K562 (cell line): ENCODE measurements around the gene SPATA33. TPM values are rescaled to one million over a fixed set of nuclear protein-coding genes. Genes with fewer than 3 reads are reported as not detected.

Experiments used
- CC2D1A ChIP-seq: fragments of 450-650 bp; IDR thresholded peaks from 2 replicates; pipeline ENCODE4 v1.6.1; 2017; ENCODE audit warnings: mild to moderate bottlenecking
- EGR1 ChIP-seq: fragments of 450-650 bp; conservative IDR thresholded peaks from 2 replicates; pipeline ENCODE4 v1.6.1; 2017; ENCODE audit warnings: mild to moderate bottlenecking
- EHMT2 ChIP-seq: fragments of 450-650 bp; IDR thresholded peaks from 2 replicates; pipeline ENCODE4 v1.6.1; 2018; ENCODE audit warnings: antibody characterized with exemption
- HDAC1 ChIP-seq, 2 experiments: fragments of 450-650 bp; IDR thresholded peaks; 2 replicates each; pipeline ENCODE4 v1.6.1; 2016 to 2017; ENCODE audit warnings: inconsistent platforms in 1 of 2, mild to moderate bottlenecking in 1 of 2, moderate library complexity in 1 of 2
- JUN ChIP-seq, 2 experiments: sonication (generic) in 1 of 2; formaldehyde crosslinking in 1 of 2; IDR thresholded peaks; 2 replicates each; pipeline versions ENCODE4 v1.6.1 to v1.8.0; 2012 to 2022; ENCODE audit warnings: borderline replicate concordance in 2 of 2, mild to moderate bottlenecking in 2 of 2, improper control_type of control experiment in 1 of 2, low read depth in 1 of 2, low read length in 1 of 2, missing genetic modification reagents in 1 of 2
- MYBL2 ChIP-seq, 2 experiments: fragments of 450-650 bp in 1 of 2; sonication (generic) in 1 of 2; formaldehyde crosslinking in 1 of 2; IDR thresholded peaks; 2 replicates each; pipeline versions ENCODE4 v1.6.1 to v1.8.1; 2017 to 2022; ENCODE audit warnings: borderline replicate concordance in 1 of 2, inconsistent platforms in 1 of 2, low read depth in 1 of 2, mild to moderate bottlenecking in 1 of 2, missing genetic modification reagents in 1 of 2, moderate library complexity in 1 of 2
- RAD21 ChIP-seq, 2 experiments: fragments of 250-450 bp in 1 of 2; fragments of 450-650 bp in 1 of 2; sonication (Bioruptor Pico) in 1 of 2; formaldehyde crosslinking in 1 of 2; IDR thresholded peaks in 1 of 2; conservative IDR thresholded peaks in 1 of 2; 2 replicates each; pipeline versions ENCODE4 v1.4.0 to v1.8.0; 2020 to 2022; ENCODE audit warnings: mild to moderate bottlenecking in 2 of 2, moderate library complexity in 1 of 2
- SIN3A ChIP-seq, 2 experiments: fragments of 150-350 bp in 1 of 2; IDR thresholded peaks; 2 replicates each; pipeline ENCODE4 v1.6.1; 2011 to 2016; ENCODE audit warnings: borderline replicate concordance in 2 of 2, low read depth in 2 of 2, low read length in 2 of 2, mild to moderate bottlenecking in 2 of 2, moderate library complexity in 2 of 2; ENCODE audit not compliant: control insufficient read depth in 1 of 2
- SRSF7 ChIP-seq: fragments of 200-400 bp; formaldehyde crosslinking; optimal IDR thresholded peaks from 2 replicates; pipeline ENCODE3; 2017; ENCODE audit warnings: mild to moderate bottlenecking, low read depth, low read length
- ZFX ChIP-seq: sonication (generic); formaldehyde crosslinking; IDR thresholded peaks from 2 replicates; pipeline ENCODE4 v1.8.0; 2022; ENCODE audit warnings: mild to moderate bottlenecking, missing genetic modification reagents, moderate library complexity
- ZNF174 ChIP-seq: fragments of 250-450 bp; sonication (Bioruptor Pico); IDR thresholded peaks from 2 replicates; pipeline ENCODE4 v1.4.0; 2020; ENCODE audit warnings: mild to moderate bottlenecking
- ZNF384 ChIP-seq: IDR thresholded peaks from 2 replicates; pipeline ENCODE4 v1.6.1; 2012; ENCODE audit warnings: low read depth, low read length, improper control_type of control experiment
- ZNF431 ChIP-seq: sonication (generic); formaldehyde crosslinking; IDR thresholded peaks from 2 replicates; pipeline ENCODE4 v1.8.0; 2022; ENCODE audit warnings: mild to moderate bottlenecking, missing genetic modification reagents
- polyA plus RNA-seq, 8 experiments: library from polyadenylated mRNA; depleted of rRNA in 4 of 8; stranded (reverse) in 5 of 8; unstranded in 3 of 8; fragments of >200 nt; fragmentation: Nextera tagmentation in 2 of 8; fragmentation: Illumina TruSeq in 1 of 8; extraction: Ambion mirVana in 2 of 8; extraction: Trizol in 1 of 8; gene quantifications; 2 replicates each; pipeline versions ENCODE4 v1.2.1 to v1.2.3, GENCODE V29; 2011 to 2014; ENCODE audit warnings: inconsistent platforms in 1 of 8, missing spikeins in 1 of 8
- total RNA-seq, 7 experiments: library from RNA; depleted of rRNA in 6 of 7; stranded (reverse); fragments of >200 nt in 6 of 7; fragmentation: Illumina TruSeq in 2 of 7; extraction: Trizol in 2 of 7; gene quantifications; 2 replicates each; pipeline versions ENCODE4 v1.2.1 to v1.2.3, GENCODE V29; 2011 to 2021; ENCODE audit warnings: low replicate concordance in 1 of 7
- TF ChIP-seq, protein P1 (sequence below): fragments of 250-450 bp; sonication (Bioruptor Pico); IDR thresholded peaks from 2 replicates; pipeline ENCODE4 v1.5.0; 2021
- TF ChIP-seq, protein P2 (sequence below): sonication (generic); formaldehyde crosslinking; IDR thresholded peaks from 2 replicates; pipeline ENCODE4 v1.4.0; 2020; ENCODE audit warnings: mild to moderate bottlenecking, missing genetic modification reagents
- TF ChIP-seq, protein P3 (sequence below): fragments of 450-650 bp; formaldehyde crosslinking; IDR thresholded peaks from 2 replicates; pipeline ENCODE4 v1.4.0; 2020; ENCODE audit warnings: mild to moderate bottlenecking, mixed read lengths

Gene SPATA33
- total and polyA plus RNA-seq, 9 of the 15 experiments (the other 6 are each of a cell fraction or from before 2014, with no cell fraction given), result 4.0 to 20.0 (median 11.8) TPM

DNA sequence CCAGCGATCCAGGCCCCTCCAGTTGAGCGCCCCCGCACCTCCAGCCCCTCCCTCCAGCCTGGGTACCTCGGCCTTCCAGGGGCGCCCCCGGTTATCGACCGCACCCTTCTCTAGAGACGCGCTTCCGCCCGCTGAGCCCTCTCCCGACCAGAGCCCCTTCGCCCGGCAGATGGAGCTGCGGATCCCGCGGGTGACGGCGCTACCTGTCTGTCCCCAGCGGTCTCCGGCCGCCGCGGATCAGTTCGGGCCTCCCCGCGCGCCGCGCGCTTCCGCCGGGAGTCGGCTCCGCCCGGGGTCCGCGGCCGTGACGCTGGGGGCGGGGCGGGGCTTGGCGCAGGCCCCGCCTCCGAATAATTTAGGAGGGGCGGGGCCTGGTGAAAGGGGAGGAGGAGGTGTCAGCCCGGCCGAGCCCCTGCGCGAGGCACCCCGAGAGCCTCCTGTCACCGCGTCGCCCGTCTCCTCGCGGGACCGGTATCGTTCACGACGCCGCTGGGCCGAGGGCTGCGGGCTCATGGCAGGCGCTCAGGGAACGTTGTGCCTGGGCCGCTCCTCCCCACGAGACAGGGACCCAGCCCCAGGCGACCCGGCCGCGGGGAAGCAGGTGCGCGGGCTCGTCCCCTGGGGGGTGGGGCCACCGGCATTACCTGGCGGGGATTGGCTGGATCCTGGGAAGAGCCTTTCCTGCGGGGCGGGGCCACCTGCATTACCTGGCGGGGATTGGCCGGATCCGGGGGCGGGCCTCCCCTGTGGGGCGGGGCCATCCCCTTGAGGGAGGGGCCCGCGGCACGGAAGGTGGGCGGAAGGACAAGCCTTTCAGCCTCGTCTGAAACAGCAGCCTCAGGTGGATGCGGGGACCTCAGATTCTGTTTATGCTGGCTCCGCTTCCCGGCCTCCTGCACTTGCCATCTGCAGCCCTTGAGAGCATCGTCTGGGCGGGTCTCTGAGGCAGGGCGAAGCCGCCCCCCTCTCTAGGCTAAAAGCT, 44.1 kb downstream of the SPATA33 start, which contains the start of gene SPATA2L (continued):
- TF ChIP-seq ZNF174, result no peak
- TF ChIP-seq, protein P1, sequence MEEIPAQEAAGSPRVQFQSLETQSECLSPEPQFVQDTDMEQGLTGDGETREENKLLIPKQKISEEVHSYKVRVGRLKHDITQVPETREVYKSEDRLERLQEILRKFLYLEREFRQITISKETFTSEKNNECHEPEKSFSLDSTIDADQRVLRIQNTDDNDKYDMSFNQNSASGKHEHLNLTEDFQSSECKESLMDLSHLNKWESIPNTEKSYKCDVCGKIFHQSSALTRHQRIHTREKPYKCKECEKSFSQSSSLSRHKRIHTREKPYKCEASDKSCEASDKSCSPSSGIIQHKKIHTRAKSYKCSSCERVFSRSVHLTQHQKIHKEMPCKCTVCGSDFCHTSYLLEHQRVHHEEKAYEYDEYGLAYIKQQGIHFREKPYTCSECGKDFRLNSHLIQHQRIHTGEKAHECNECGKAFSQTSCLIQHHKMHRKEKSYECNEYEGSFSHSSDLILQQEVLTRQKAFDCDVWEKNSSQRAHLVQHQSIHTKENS (CRISPR knock-in tag), result no peak
- TF ChIP-seq SIN3A (IDR thresholded peaks at IDR 0.05; ENCODE audit: borderline replicate concordance in 2 of 2, control insufficient read depth in 1 of 2, low read depth in 2 of 2, low read length in 2 of 2), result peak; percentile 77 to 79; a peak in 2 of 4 replicates
- peak in 1 of 2 experiments; percentile 49; a peak in 3 of 4 replicates for TF ChIP-seq RAD21 (CRISPR knock-in tag; conservative IDR thresholded peaks at IDR 0.05 in 1 of 2, IDR thresholded peaks at IDR 0.05 in 1 of 2)
- no peak for TF ChIP-seq JUN (IDR thresholded peaks at IDR 0.05; ENCODE audit: borderline replicate concordance, low read depth, low read length)
- TF ChIP-seq JUN (CRISPR knock-in tag; IDR thresholded peaks at IDR 0.05; ENCODE audit: borderline replicate concordance), result no peak
- TF ChIP-seq, protein P2, sequence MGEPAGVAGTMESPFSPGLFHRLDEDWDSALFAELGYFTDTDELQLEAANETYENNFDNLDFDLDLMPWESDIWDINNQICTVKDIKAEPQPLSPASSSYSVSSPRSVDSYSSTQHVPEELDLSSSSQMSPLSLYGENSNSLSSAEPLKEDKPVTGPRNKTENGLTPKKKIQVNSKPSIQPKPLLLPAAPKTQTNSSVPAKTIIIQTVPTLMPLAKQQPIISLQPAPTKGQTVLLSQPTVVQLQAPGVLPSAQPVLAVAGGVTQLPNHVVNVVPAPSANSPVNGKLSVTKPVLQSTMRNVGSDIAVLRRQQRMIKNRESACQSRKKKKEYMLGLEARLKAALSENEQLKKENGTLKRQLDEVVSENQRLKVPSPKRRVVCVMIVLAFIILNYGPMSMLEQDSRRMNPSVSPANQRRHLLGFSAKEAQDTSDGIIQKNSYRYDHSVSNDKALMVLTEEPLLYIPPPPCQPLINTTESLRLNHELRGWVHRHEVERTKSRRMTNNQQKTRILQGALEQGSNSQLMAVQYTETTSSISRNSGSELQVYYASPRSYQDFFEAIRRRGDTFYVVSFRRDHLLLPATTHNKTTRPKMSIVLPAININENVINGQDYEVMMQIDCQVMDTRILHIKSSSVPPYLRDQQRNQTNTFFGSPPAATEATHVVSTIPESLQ (CRISPR knock-in tag), result no peak; the same call in 1 of the 2 replicates
- TF ChIP-seq, protein P3, sequence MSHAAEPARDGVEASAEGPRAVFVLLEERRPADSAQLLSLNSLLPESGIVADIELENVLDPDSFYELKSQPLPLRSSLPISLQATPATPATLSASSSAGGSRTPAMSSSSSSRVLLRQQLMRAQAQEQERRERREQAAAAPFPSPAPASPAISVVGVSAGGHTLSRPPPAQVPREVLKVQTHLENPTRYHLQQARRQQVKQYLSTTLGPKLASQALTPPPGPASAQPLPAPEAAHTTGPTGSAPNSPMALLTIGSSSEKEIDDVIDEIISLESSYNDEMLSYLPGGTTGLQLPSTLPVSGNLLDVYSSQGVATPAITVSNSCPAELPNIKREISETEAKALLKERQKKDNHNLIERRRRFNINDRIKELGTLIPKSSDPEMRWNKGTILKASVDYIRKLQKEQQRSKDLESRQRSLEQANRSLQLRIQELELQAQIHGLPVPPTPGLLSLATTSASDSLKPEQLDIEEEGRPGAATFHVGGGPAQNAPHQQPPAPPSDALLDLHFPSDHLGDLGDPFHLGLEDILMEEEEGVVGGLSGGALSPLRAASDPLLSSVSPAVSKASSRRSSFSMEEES (CRISPR knock-in tag), result no peak
- no peak for TF ChIP-seq SRSF7
- no peak for TF ChIP-seq ZNF431 (CRISPR knock-in tag)
- TF ChIP-seq MYBL2 (IDR thresholded peaks at IDR 0.05; ENCODE audit: low read depth), result no peak
- no peak for TF ChIP-seq MYBL2 (CRISPR knock-in tag; IDR thresholded peaks at IDR 0.05; ENCODE audit: borderline replicate concordance)
- TF ChIP-seq EGR1, result peak; percentile 80
- TF ChIP-seq CC2D1A, result no peak
- no peak for TF ChIP-seq EHMT2
- TF ChIP-seq ZNF384, result no peak
- TF ChIP-seq HDAC1 (IDR thresholded peaks at IDR 0.05), result peak in 1 of 2 experiments; percentile 96; a peak in 2 of 4 replicates
- TF ChIP-seq ZFX (CRISPR knock-in tag), result peak; percentile 53
